Endothelial cell of umbilical vein (primary cell): ENCODE measurements around the gene LTBP1.

ENCODE experiments used
- EZH2 ChIP-seq: IDR thresholded peaks from 2 replicates; pipeline ENCODE4 v1.6.1; 2012; ENCODE audit warnings: borderline replicate concordance, low read depth, mild to moderate bottlenecking, moderate library complexity, low read length, inconsistent platforms; ENCODE audit not compliant: severe bottlenecking
- GATA2 ChIP-seq: IDR thresholded peaks from 2 replicates; pipeline ENCODE4 v1.7.0; 2011; ENCODE audit warnings: low read depth, mild to moderate bottlenecking, moderate library complexity, mixed read lengths, low read length; ENCODE audit not compliant: insufficient read length, insufficient read depth
- JUN ChIP-seq: IDR thresholded peaks from 2 replicates; pipeline ENCODE4 v1.6.1; 2011; ENCODE audit warnings: borderline replicate concordance, low read depth; ENCODE audit not compliant: insufficient read length, insufficient read depth
- POLR2A ChIP-seq: IDR thresholded peaks from 2 replicates; pipeline ENCODE4 v1.6.1; 2012; ENCODE audit warnings: low read depth, mild to moderate bottlenecking, control low read depth, low read length
- POLR2AphosphoS5 ChIP-seq: IDR thresholded peaks from 2 replicates; pipeline ENCODE4 v1.6.1; 2012; ENCODE audit warnings: low read depth, mild to moderate bottlenecking, control low read depth, low read length, moderate library complexity; ENCODE audit not compliant: insufficient read depth
- TF ChIP-seq, protein P1 (sequence below), 2 donors: IDR thresholded peaks; 1 replicate in 1 of 2; 2 replicates in 1 of 2; pipeline ENCODE4 v1.5.1; 2011; ENCODE audit warnings: low read length in 2 of 2, mild to moderate bottlenecking in 2 of 2, moderate library complexity in 2 of 2, control low read depth in 1 of 2, inconsistent platforms in 1 of 2, low read depth in 1 of 2; ENCODE audit not compliant: insufficient read depth in 1 of 2; ENCODE audit errors: extremely low read depth in 1 of 2
- TF ChIP-seq, protein P2 (sequence below): IDR thresholded peaks from 2 replicates; pipeline ENCODE4 v1.6.1; 2011; ENCODE audit not compliant: insufficient read depth, insufficient read length

DNA sequence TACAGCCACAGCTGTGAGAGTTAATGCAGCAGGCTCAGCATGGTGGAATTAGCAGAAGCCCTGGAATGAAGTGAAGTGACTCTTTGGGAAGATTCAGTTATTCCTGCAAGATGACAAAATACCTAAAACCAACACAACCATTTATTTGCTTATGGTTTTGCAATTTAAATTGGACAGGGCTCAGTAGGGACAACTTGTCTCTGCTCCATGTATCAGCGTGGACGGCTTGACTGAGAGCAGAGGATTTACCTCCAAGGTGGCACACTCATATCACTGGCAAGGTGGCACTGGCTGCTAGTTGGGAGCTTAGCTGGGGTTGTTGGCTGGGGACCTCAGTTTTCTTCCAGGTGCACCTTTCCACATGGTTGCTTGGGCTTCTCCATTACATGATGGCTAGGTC lies 58.3 kb downstream of the LTBP1 start:
- TF ChIP-seq, protein P1, sequence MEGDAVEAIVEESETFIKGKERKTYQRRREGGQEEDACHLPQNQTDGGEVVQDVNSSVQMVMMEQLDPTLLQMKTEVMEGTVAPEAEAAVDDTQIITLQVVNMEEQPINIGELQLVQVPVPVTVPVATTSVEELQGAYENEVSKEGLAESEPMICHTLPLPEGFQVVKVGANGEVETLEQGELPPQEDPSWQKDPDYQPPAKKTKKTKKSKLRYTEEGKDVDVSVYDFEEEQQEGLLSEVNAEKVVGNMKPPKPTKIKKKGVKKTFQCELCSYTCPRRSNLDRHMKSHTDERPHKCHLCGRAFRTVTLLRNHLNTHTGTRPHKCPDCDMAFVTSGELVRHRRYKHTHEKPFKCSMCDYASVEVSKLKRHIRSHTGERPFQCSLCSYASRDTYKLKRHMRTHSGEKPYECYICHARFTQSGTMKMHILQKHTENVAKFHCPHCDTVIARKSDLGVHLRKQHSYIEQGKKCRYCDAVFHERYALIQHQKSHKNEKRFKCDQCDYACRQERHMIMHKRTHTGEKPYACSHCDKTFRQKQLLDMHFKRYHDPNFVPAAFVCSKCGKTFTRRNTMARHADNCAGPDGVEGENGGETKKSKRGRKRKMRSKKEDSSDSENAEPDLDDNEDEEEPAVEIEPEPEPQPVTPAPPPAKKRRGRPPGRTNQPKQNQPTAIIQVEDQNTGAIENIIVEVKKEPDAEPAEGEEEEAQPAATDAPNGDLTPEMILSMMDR (IDR thresholded peaks at IDR 0.05; ENCODE audit: extremely low read depth in 1 of 2, insufficient read depth in 1 of 2, low read depth in 1 of 2, low read length in 2 of 2), result no peak
- TF ChIP-seq POLR2A, result no peak
- TF ChIP-seq EZH2, result no peak
- no peak for TF ChIP-seq POLR2AphosphoS5
- TF ChIP-seq, protein P2, sequence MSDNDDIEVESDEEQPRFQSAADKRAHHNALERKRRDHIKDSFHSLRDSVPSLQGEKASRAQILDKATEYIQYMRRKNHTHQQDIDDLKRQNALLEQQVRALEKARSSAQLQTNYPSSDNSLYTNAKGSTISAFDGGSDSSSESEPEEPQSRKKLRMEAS, result no peak
- no peak for TF ChIP-seq GATA2
- no peak for TF ChIP-seq JUN
